ENCODE data around the gene GPR39. TPM values are rescaled to one million over a fixed set of nuclear protein-coding genes. Genes with fewer than 3 reads are reported as not detected.
A peak's percentile ranks its signal among the peaks of the same experiment; 100 is the strongest.

The GPR39 gene
- total RNA-seq, 1 donor from 2014 or later, result 0.20 TPM

GRCh38 chr2:132664096-132664495 is 247.5 kb downstream of the GPR39 start:
- peaks cover 23% of the 10 kb centered on the region for H3K27me3 Mint-ChIP-seq (ENCODE audit: low read depth)
- H3K9me3 Mint-ChIP-seq (ENCODE audit: low read depth), result no peaks in the 10 kb centered on the region
- H3K4me1 Mint-ChIP-seq (ENCODE audit: low read depth), result peaks cover 20% of the 10 kb centered on the region
- no peak for DNase-seq (ENCODE audit: low spot score)
- no peak overlapping the region for H3K4me3 Mint-ChIP-seq (ENCODE audit: unreplicated experiment)
- TF ChIP-seq CTCF (IDR thresholded peaks at IDR 0.05), result no peak
- H3K27ac Mint-ChIP-seq (ENCODE audit: unreplicated experiment), result no peak overlapping the region
- no peaks in the 10 kb centered on the region for H3K36me3 Mint-ChIP-seq (ENCODE audit: low read depth)

GRCh38 chr2:132665401-132666140 is 249.0 kb downstream of the GPR39 start:
- Mint-ChIP-seq H3K4me1 (ENCODE audit: low read depth) (peaks cover 23% of the 10 kb centered on the region), H3K27me3 (ENCODE audit: low read depth) (peaks cover 26% of the 10 kb centered on the region), H3K9me3 (ENCODE audit: low read depth) (no peaks in the 10 kb centered on the region), H3K36me3 (ENCODE audit: low read depth) (no peaks in the 10 kb centered on the region), H3K27ac (ENCODE audit: unreplicated experiment) (no peak overlapping the region), H3K4me3 (ENCODE audit: unreplicated experiment) (no peak overlapping the region)
- no peak for DNase-seq (ENCODE audit: low spot score)
- TF ChIP-seq CTCF (IDR thresholded peaks at IDR 0.05), result no peak

- peaks cover 30% of the 10 kb centered on the region for H3K4me1 Mint-ChIP-seq (ENCODE audit: low read depth)
- H3K27ac Mint-ChIP-seq (ENCODE audit: unreplicated experiment), result no peak overlapping the region
- no peaks in the 10 kb centered on the region for H3K9me3 Mint-ChIP-seq (ENCODE audit: low read depth)
- no peaks in the 10 kb centered on the region for H3K36me3 Mint-ChIP-seq (ENCODE audit: low read depth)
- no peak for DNase-seq (ENCODE audit: low spot score)
- TF ChIP-seq CTCF (IDR thresholded peaks at IDR 0.05), result no peak
- peaks cover 25% of the 10 kb centered on the region for H3K27me3 Mint-ChIP-seq (ENCODE audit: low read depth)
- H3K4me3 Mint-ChIP-seq (ENCODE audit: unreplicated experiment), result no peak overlapping the region
Observed at GRCh38 chr2:132667706-132668105, 251.1 kb downstream of the GPR39 start.

GRCh38 chr2:132668189-132668823 is 251.7 kb downstream of the GPR39 start:
- peaks cover 26% of the 10 kb centered on the region for H3K27me3 Mint-ChIP-seq (ENCODE audit: low read depth)
- H3K36me3 Mint-ChIP-seq (ENCODE audit: low read depth), result no peaks in the 10 kb centered on the region
- no peaks in the 10 kb centered on the region for H3K9me3 Mint-ChIP-seq (ENCODE audit: low read depth)
- peak overlapping the region; percentile 57 for H3K4me3 Mint-ChIP-seq (ENCODE audit: unreplicated experiment)
- H3K4me1 Mint-ChIP-seq (ENCODE audit: low read depth), result peaks cover 26% of the 10 kb centered on the region
- peak; percentile 54 for TF ChIP-seq CTCF (IDR thresholded peaks at IDR 0.05)
- no peak overlapping the region for H3K27ac Mint-ChIP-seq (ENCODE audit: unreplicated experiment)
- DNase-seq (ENCODE audit: low spot score), result no peak

- Mint-ChIP-seq H3K36me3 (ENCODE audit: low read depth) (no peaks in the 10 kb centered on the region), H3K27me3 (ENCODE audit: low read depth) (peaks cover 26% of the 10 kb centered on the region), H3K9me3 (ENCODE audit: low read depth) (no peaks in the 10 kb centered on the region), H3K4me1 (ENCODE audit: low read depth) (peaks cover 21% of the 10 kb centered on the region), H3K27ac (ENCODE audit: unreplicated experiment) (no peak overlapping the region), H3K4me3 (ENCODE audit: unreplicated experiment) (peak overlapping the region; percentile 71)
- DNase-seq (ENCODE audit: low spot score), result no peak
- no peak for TF ChIP-seq CTCF (IDR thresholded peaks at IDR 0.05)
Observed at GRCh38 chr2:132668987-132669907, 252.6 kb downstream of the GPR39 start.
